ENCODE results near the gene PAXIP1. TPM values are rescaled to one million over a fixed set of nuclear protein-coding genes. Genes with fewer than 3 reads are reported as not detected.

The PAXIP1 gene
- polyA plus RNA-seq, 4 donors = 3.8 to 14.4 (median 6.2) TPM

Other genes with a start within 250 kb of the PAXIP1 start
- under 1 TPM in 1 of 4 donors, not detected in 3; 0.04 TPM for gene HTR5A, start 67.2 kb upstream of the PAXIP1 start, polyA plus RNA-seq